Activated T-cell treated with anti-CD3 and anti-CD28 coated beads, Interleukin-2, amount 50 U/mL, for 4 hours (primary cell): ENCODE data around the gene ABHD16B. TPM values are rescaled to one million over a fixed set of nuclear protein-coding genes. Genes with fewer than 3 reads are reported as not detected.
"Not testable (repeated sequence)": the region's sequence is repeated elsewhere in the genome, so short reads cannot be mapped to it uniquely, and the experiment has no call there.

Source experiments
- ATAC-seq, 2 donors: fragments of 200-7000 bp; cut with Tn5 transposase; one replicate each; pipeline ENCODE4 v1.10.0; 2021
- DNase-seq: peaks from one replicate; pipeline ENCODE4 v3.0.0-alpha.2; 2020
- H3K27me3 Mint-ChIP-seq: one replicate; pipeline ENCODE4 v1.8.0; 2021; ENCODE audit warnings: low read depth, mixed read lengths
- H3K36me3 Mint-ChIP-seq: one replicate; pipeline ENCODE4 v1.8.0; 2022; ENCODE audit warnings: mixed read lengths; ENCODE audit not compliant: insufficient read depth
- H3K4me1 Mint-ChIP-seq: one replicate; pipeline ENCODE4 v1.8.0; 2021; ENCODE audit warnings: low read depth, mixed read lengths
- H3K4me3 Mint-ChIP-seq: one replicate; pipeline ENCODE4 v1.8.0; 2021; ENCODE audit warnings: mild to moderate bottlenecking, moderate library complexity, mixed read lengths
- H3K9me3 Mint-ChIP-seq: one replicate; pipeline ENCODE4 v1.8.0; 2021; ENCODE audit warnings: mixed read lengths
- total RNA-seq, 3 donors: library from RNA; stranded (reverse); gene quantifications; one replicate each; pipeline ENCODE4 v1.2.1, GENCODE V29; 2021

The ABHD16B gene
- total RNA-seq, 3 donors from 2014 or later, result not detected

- peaks cover 43% of the 10 kb centered on the region for H3K27me3 Mint-ChIP-seq
- ATAC-seq (no peak), DNase-seq (no peak)
- H3K4me1 Mint-ChIP-seq, result peaks cover 16% of the 10 kb centered on the region
- no peak overlapping the region for H3K4me3 Mint-ChIP-seq
- no peaks in the 10 kb centered on the region for H3K9me3 Mint-ChIP-seq
- no peaks in the 10 kb centered on the region for H3K36me3 Mint-ChIP-seq
Measured at GRCh38 chr20:63843222-63843621, 18.1 kb upstream of the ABHD16B start.

GRCh38 chr20:63843778-63844177, 17.5 kb upstream of the ABHD16B start:
- Mint-ChIP-seq H3K27me3 (peaks cover 47% of the 10 kb centered on the region), H3K9me3 (no peaks in the 10 kb centered on the region), H3K4me1 (peaks cover 16% of the 10 kb centered on the region), H3K36me3 (no peaks in the 10 kb centered on the region), H3K4me3 (no peak overlapping the region)
- DNase-seq (no peak), ATAC-seq (peak in 1 of 2 donors; percentile 14)

GRCh38 chr20:63844511-63844991, 16.7 kb upstream of the ABHD16B start:
- Mint-ChIP-seq H3K4me1 (peaks cover 16% of the 10 kb centered on the region), H3K36me3 (no peaks in the 10 kb centered on the region), H3K27me3 (peaks cover 51% of the 10 kb centered on the region), H3K9me3 (no peaks in the 10 kb centered on the region), H3K4me3 (no peak overlapping the region)
- DNase-seq (no peak), ATAC-seq (no peak)

GRCh38 chr20:63846128-63846771, 15.0 kb upstream of the ABHD16B start:
- H3K36me3 Mint-ChIP-seq, result no peaks in the 10 kb centered on the region
- no peak for DNase-seq
- H3K9me3 Mint-ChIP-seq, result no peaks in the 10 kb centered on the region
- H3K27me3 Mint-ChIP-seq, result peaks cover 53% of the 10 kb centered on the region
- no peak for ATAC-seq
- peaks cover 25% of the 10 kb centered on the region for H3K4me1 Mint-ChIP-seq
- no peak overlapping the region for H3K4me3 Mint-ChIP-seq

- DNase-seq, result no peak
- Mint-ChIP-seq H3K4me1 (peaks cover 26% of the 10 kb centered on the region), H3K27me3 (peaks cover 52% of the 10 kb centered on the region), H3K9me3 (no peaks in the 10 kb centered on the region), H3K4me3 (no peak overlapping the region), H3K36me3 (no peaks in the 10 kb centered on the region)
- no peak for ATAC-seq
Measured at GRCh38 chr20:63846888-63847236, 14.4 kb upstream of the ABHD16B start.

- no peaks in the 10 kb centered on the region for H3K36me3 Mint-ChIP-seq
- ATAC-seq, result no peak
- no peak for DNase-seq
- no peaks in the 10 kb centered on the region for H3K9me3 Mint-ChIP-seq
- H3K4me1 Mint-ChIP-seq, result peaks cover 23% of the 10 kb centered on the region
- peaks cover 50% of the 10 kb centered on the region for H3K27me3 Mint-ChIP-seq
- H3K4me3 Mint-ChIP-seq, result no peak overlapping the region
Measured at GRCh38 chr20:63847237-63848002, 13.9 kb upstream of the ABHD16B start.

GRCh38 chr20:63848003-63848911, 13.0 kb upstream of the ABHD16B start:
- Mint-ChIP-seq H3K36me3 (no peaks in the 10 kb centered on the region), H3K27me3 (peaks cover 48% of the 10 kb centered on the region)
- ATAC-seq, result no peak

GRCh38 chr20:63850689-63851547, 10.4 kb upstream of the ABHD16B start:
- H3K4me3 Mint-ChIP-seq, result no peak overlapping the region
- no peaks in the 10 kb centered on the region for H3K36me3 Mint-ChIP-seq
- H3K4me1 Mint-ChIP-seq, result peaks cover 11% of the 10 kb centered on the region
- no peaks in the 10 kb centered on the region for H3K9me3 Mint-ChIP-seq
- peaks cover 27% of the 10 kb centered on the region for H3K27me3 Mint-ChIP-seq
- DNase-seq (no peak), ATAC-seq (peak; percentile 83 to 91)

More at GRCh38 chr20:63848003-63848911, 13.0 kb upstream of the ABHD16B start:
- peaks cover 23% of the 10 kb centered on the region for H3K4me1 Mint-ChIP-seq
- DNase-seq, result no peak
- H3K9me3 Mint-ChIP-seq, result no peaks in the 10 kb centered on the region
- H3K4me3 Mint-ChIP-seq, result no peak overlapping the region

GRCh38 chr20:63851548-63851943, 9.8 kb upstream of the ABHD16B start:
- H3K4me1 Mint-ChIP-seq, ATAC-seq, H3K9me3 Mint-ChIP-seq, DNase-seq, H3K4me3 Mint-ChIP-seq, H3K36me3 Mint-ChIP-seq: not testable (repeated sequence)
- peaks cover 24% of the 10 kb centered on the region for H3K27me3 Mint-ChIP-seq

GRCh38 chr20:63853733-63854068, 7.6 kb upstream of the ABHD16B start:
- not testable (repeated sequence) for H3K4me3 Mint-ChIP-seq, DNase-seq, H3K9me3 Mint-ChIP-seq, ATAC-seq, H3K36me3 Mint-ChIP-seq
- Mint-ChIP-seq H3K4me1 (peaks cover 28% of the 10 kb centered on the region), H3K27me3 (peaks cover 20% of the 10 kb centered on the region)

GRCh38 chr20:63854069-63854765, 7.1 kb upstream of the ABHD16B start:
- no peak for ATAC-seq
- no peak for DNase-seq
- Mint-ChIP-seq H3K27me3 (peaks cover 18% of the 10 kb centered on the region), H3K4me3 (no peak overlapping the region), H3K4me1 (peaks cover 32% of the 10 kb centered on the region), H3K36me3 (no peaks in the 10 kb centered on the region), H3K9me3 (no peaks in the 10 kb centered on the region)

GRCh38 chr20:63854766-63855362, 6.4 kb upstream of the ABHD16B start:
- Mint-ChIP-seq H3K9me3 (no peaks in the 10 kb centered on the region), H3K36me3 (no peaks in the 10 kb centered on the region), H3K27me3 (peaks cover 17% of the 10 kb centered on the region), H3K4me3 (no peak overlapping the region), H3K4me1 (peaks cover 32% of the 10 kb centered on the region)
- DNase-seq, result no peak
- no peak for ATAC-seq
